HepG2 (cell line): ENCODE results near the gene PYGO2. TPM values are rescaled to one million over a fixed set of nuclear protein-coding genes. Genes with fewer than 3 reads are reported as not detected.

ENCODE experiments used
- ATAC-seq: fragments of 200-7000 bp; cut with Tn5 transposase; 3 replicates; pipeline ENCODE4 v1.9.1; 2020; ENCODE audit warnings: mild to moderate bottlenecking, moderate library complexity
- BruUV-seq: library from RNA; stranded (reverse); fragments of 400-500 nt; replicated peaks from 2 replicates; lab custom pipeline; 2021; lab: Mats Ljungman, UMichigan
- CTCF ChIA-PET: fragments of 300-600 bp; formaldehyde crosslinking; extraction: SDS; loops from one replicate; lab custom pipeline; 2021; ENCODE audit warnings: low total read pairs, inconsistent platforms, low intra/inter-chr PET ratio; lab: Yijun Ruan, JAX
- POLR2A ChIA-PET: fragments of 350-600 bp; sonication (Branson Sonifier 250); formaldehyde crosslinking; loops from one replicate; lab custom pipeline; 2020; ENCODE audit warnings: antibody characterized with exemption, inconsistent platforms; lab: Yijun Ruan, JAX
- DNase-seq: peaks from one replicate; pipeline ENCODE4 v3.0.0-alpha.2; 2015; ENCODE audit warnings: low spot score
- FAIRE-seq: peaks from 3 replicates; lab custom pipeline; 2011; peaks lifted over from hg19 to GRCh38; lab: Jason Lieb, UNC
- H2AFZ ChIP-seq: one replicate; pipeline ENCODE4 v1.6.1; 2011; ENCODE audit warnings: low read length, inconsistent platforms
- H3K27ac ChIP-seq: fragments of 300-600 bp; 3 replicates; pipeline ENCODE4 v1.8.0; 2011; ENCODE audit warnings: mixed run types, mild to moderate bottlenecking, mixed read lengths, low read length, inconsistent platforms; ENCODE audit not compliant: insufficient read depth; ENCODE audit errors: extremely low read length
- H3K27me3 ChIP-seq, 2 experiments: fragments of 200-600 bp in 1 of 2; 2 replicates in 1 of 2; 3 replicates in 1 of 2; pipeline versions ENCODE4 v1.6.0 to v1.8.0; 2011; ENCODE audit warnings: low read length in 2 of 2, mild to moderate bottlenecking in 2 of 2, moderate library complexity in 2 of 2, inconsistent platforms in 1 of 2; ENCODE audit not compliant: insufficient read depth in 2 of 2, control insufficient read depth in 1 of 2
- H3K36me3 ChIP-seq, 2 experiments: fragments of 200-600 bp in 1 of 2; replicated peaks in 1 of 2; 2 replicates in 1 of 2; 3 replicates in 1 of 2; pipeline versions ENCODE4 v1.5.1 to v1.8.0; 2011; ENCODE audit warnings: low read length in 2 of 2, inconsistent platforms in 1 of 2; ENCODE audit not compliant: insufficient read depth in 2 of 2, control insufficient read depth in 1 of 2
- H3K4me1 ChIP-seq: 2 replicates; pipeline ENCODE4 v1.5.1; 2012; ENCODE audit warnings: low read length, inconsistent platforms; ENCODE audit not compliant: insufficient read depth
- H3K4me2 ChIP-seq: 2 replicates; pipeline ENCODE4 v1.6.0; 2011; ENCODE audit warnings: low read depth, low read length, inconsistent platforms
- H3K4me3 ChIP-seq, 3 experiments: fragments of 200-600 bp in 1 of 3; sonication (generic), shearing (Covaris generic) in 1 of 3; replicated peaks in 1 of 3; 2 replicates each; pipeline ENCODE4 v1.5.1; 2011 to 2016; ENCODE audit warnings: low read length in 3 of 3, inconsistent platforms in 2 of 3, low read depth in 2 of 3, mild to moderate bottlenecking in 2 of 3, control low read depth in 1 of 3, mixed read lengths in 1 of 3; ENCODE audit not compliant: insufficient read depth in 1 of 3
- H3K79me2 ChIP-seq: one replicate; pipeline ENCODE4 v1.6.1; 2011; ENCODE audit warnings: low read length, inconsistent platforms; ENCODE audit not compliant: insufficient read depth
- H3K9ac ChIP-seq: 2 replicates; pipeline ENCODE4 v1.6.0; 2011; ENCODE audit warnings: mild to moderate bottlenecking, low read depth, low read length, inconsistent platforms; ENCODE audit not compliant: insufficient read depth
- H3K9me3 ChIP-seq: 2 replicates; pipeline ENCODE4 v1.5.1; 2012; ENCODE audit warnings: mild to moderate bottlenecking, low read length
- H4K20me1 ChIP-seq: 2 replicates; pipeline ENCODE4 v1.6.0; 2011; ENCODE audit warnings: inconsistent platforms, mild to moderate bottlenecking, low read length, moderate library complexity; ENCODE audit not compliant: insufficient read depth
- EHMT2 ChIP-seq: fragments of 200-600 bp; sonication (generic); IDR thresholded peaks from 2 replicates; pipeline ENCODE4 v1.7.0; 2017; ENCODE audit warnings: antibody characterized with exemption, low read depth, low read length, borderline replicate concordance
- POLR2A ChIP-seq, 2 experiments: IDR thresholded peaks; 2 replicates each; pipeline ENCODE4 v1.6.1; 2011; ENCODE audit warnings: low read depth in 2 of 2, low read length in 2 of 2, mild to moderate bottlenecking in 1 of 2, moderate library complexity in 1 of 2; ENCODE audit not compliant: insufficient read depth in 1 of 2
- YY1 ChIP-seq: IDR thresholded peaks from 2 replicates; pipeline ENCODE4 v1.6.1; 2011; ENCODE audit warnings: low read length, low read depth, moderate library complexity, mild to moderate bottlenecking; ENCODE audit not compliant: insufficient read depth, insufficient replicate concordance
- ZMYM4 ChIP-seq: sonication (generic); formaldehyde crosslinking; IDR thresholded peaks from 2 replicates; pipeline ENCODE4 v1.8.1; 2023; ENCODE audit warnings: mild to moderate bottlenecking, missing genetic modification reagents
- ZNF350 ChIP-seq: sonication (generic); formaldehyde crosslinking; IDR thresholded peaks from 2 replicates; pipeline ENCODE4 v1.4.0; 2020; ENCODE audit warnings: mild to moderate bottlenecking, low read depth, missing genetic modification reagents, borderline replicate concordance
- ZNF501 ChIP-seq: sonication (generic); formaldehyde crosslinking; IDR thresholded peaks from 2 replicates; pipeline ENCODE4 v1.5.1; 2020; ENCODE audit warnings: mild to moderate bottlenecking, moderate library complexity, missing genetic modification reagents
- ZNF800 ChIP-seq: sonication (generic); formaldehyde crosslinking; IDR thresholded peaks from 2 replicates; pipeline ENCODE4 v1.4.0; 2020; ENCODE audit warnings: missing genetic modification reagents
- ZSCAN21 ChIP-seq: sonication (generic); formaldehyde crosslinking; IDR thresholded peaks from 2 replicates; pipeline ENCODE4 v1.8.0; 2022; ENCODE audit warnings: mild to moderate bottlenecking, missing genetic modification reagents, moderate library complexity, borderline replicate concordance
- ZSCAN30 ChIP-seq: sonication (generic); formaldehyde crosslinking; IDR thresholded peaks from 2 replicates; pipeline ENCODE4 v1.5.0; 2020; ENCODE audit warnings: mild to moderate bottlenecking, missing genetic modification reagents
- WGBS: methylation state at CpG from one replicate; pipeline ENCODE4 v1.1.6; 2017; ENCODE audit warnings: low lambda C conversion rate; 5-methylcytosine and 5-hydroxymethylcytosine counted together
- in situ Hi-C: cut with HindIII; loops from 2 replicates; pipeline ENCODE4 v1.10.0; 2017; ENCODE audit warnings: low pct_unique_long_range_greater_than_20kb; ENCODE audit not compliant: extremely low pct_ligation_motif_present
- intact Hi-C: fragments of 100-400 bp; cut with micrococcal nuclease; formaldehyde crosslinking; loops from one replicate; pipeline ENCODE4 v1.10.0; 2022; ENCODE audit not compliant: unreplicated experiment
- polyA plus RNA-seq, 8 experiments: library from polyadenylated mRNA; depleted of rRNA in 3 of 8; stranded (reverse) in 7 of 8; unstranded in 1 of 8; fragments of >200 nt; fragmentation: Illumina TruSeq in 4 of 8; extraction: Trizol in 4 of 8; gene quantifications; 2 replicates each; pipeline versions ENCODE4 v1.2.1 to v1.2.3, GENCODE V29; 2011 to 2016; ENCODE audit warnings: low read depth in 4 of 8, missing spikeins in 1 of 8, mixed read lengths in 1 of 8; ENCODE audit not compliant: insufficient read depth in 1 of 8
- total RNA-seq, 5 experiments: library from RNA; depleted of rRNA; stranded (reverse); fragments of >200 nt; fragmentation: Illumina TruSeq; extraction: Trizol; gene quantifications; 2 replicates each; pipeline ENCODE4 v1.2.3, GENCODE V29; 2016; ENCODE audit warnings: low read depth in 1 of 5

Gene PYGO2
- total and polyA plus RNA-seq, 2 of the 13 experiments (the other 11 are each of a cell fraction or from before 2014, with no cell fraction given): 20.3 to 21.8 TPM

GRCh38 chr1:154963643-154964042, 2.1 kb upstream of the PYGO2 start:
- no peak overlapping the region for H3K4me3 ChIP-seq
- in situ Hi-C loops: loop anchor here (5.0 kb wide), 1 partner anchor 34 kb away; no protein-coding TSS in a partner anchor
- no peaks in the 10 kb centered on the region for H4K20me1 ChIP-seq
- H3K9me3 ChIP-seq: no peaks in the 10 kb centered on the region
- H3K27ac ChIP-seq: peak overlapping the region; percentile 44
- H3K9ac ChIP-seq: no peak overlapping the region
- H3K79me2 ChIP-seq: peaks cover 28% of the 10 kb centered on the region
- intact Hi-C loops: no loop called here
- H3K4me2 ChIP-seq: no peak overlapping the region
- ChIA-PET POLR2A (interaction anchor here (2.0 to 8.3 kb wide), 2 partner anchors 10 to 20 kb away, joined by 5 to 148 read pairs; partner anchors contain the start of genes CKS1B and SHC1), CTCF (interaction anchor here (3.7 kb wide), 1 partner anchor 54 kb away, joined by 24 read pairs; no protein-coding TSS in a partner anchor)
- BruUV-seq: no TSS peak
- peaks cover 26 to 64% of the 10 kb centered on the region in 2 experiments for H3K36me3 ChIP-seq
- DNase-seq (no peak), FAIRE-seq (no peak), ATAC-seq (no peak)
- WGBS: 94% methylated on average over 8 of the region's 8 CpGs
- no peak overlapping the region for H2AFZ ChIP-seq
- peaks cover 53% of the 10 kb centered on the region for H3K4me1 ChIP-seq
- TF ChIP-seq ZMYM4 (CRISPR knock-in tag) (no peak), POLR2A (IDR thresholded peaks at IDR 0.05; ENCODE audit: insufficient read depth in 1 of 2, low read depth in 2 of 2, low read length in 2 of 2) (peak in 1 of 2 experiments; percentile 9; a peak in 1 of 4 replicates), EHMT2 (no peak), ZSCAN21 (CRISPR knock-in tag) (no peak)
- no peaks in the 10 kb centered on the region; a peak in 1 of 5 replicates for H3K27me3 ChIP-seq

- TF ChIP-seq ZNF501 (no peak), ZNF800 (CRISPR knock-in tag) (no peak), ZNF350 (no peak), ZSCAN30 (CRISPR knock-in tag) (no peak), YY1 (no peak)
- TF ChIP-seq, all 625 proteins: peak for 0
- intact Hi-C loops: no loop called here
- Histone ChIP-seq H2AFZ (no peak overlapping the region), H3K9me3 (no peaks in the 10 kb centered on the region), H3K36me3 (peaks cover 24 to 59% of the 10 kb centered on the region in 2 experiments), H3K4me2 (peak overlapping the region; percentile 92), H3K4me3 (peak overlapping the region; percentile 72 to 87 (median 80); a peak in 5 of 6 replicates), H3K9ac (peak overlapping the region; percentile 97), H3K79me2 (peaks cover 20% of the 10 kb centered on the region), H3K27ac (peak overlapping the region; percentile 96), H3K27me3 (no peaks in the 10 kb centered on the region; a peak in 1 of 5 replicates), H3K4me1 (peaks cover 48% of the 10 kb centered on the region), H4K20me1 (no peaks in the 10 kb centered on the region)
- DNase-seq (no peak), ATAC-seq (no peak), FAIRE-seq (no peak)
- in situ Hi-C loops: loop anchor here (5.0 kb wide), 1 partner anchor 34 kb away; no protein-coding TSS in a partner anchor
- WGBS: 83% methylated on average over 4 of the region's 6 CpGs
- ChIA-PET POLR2A (interaction anchor here (8.3 kb wide), 1 partner anchor 10 kb away, joined by 148 read pairs; the partner anchor contains the start of genes CKS1B and SHC1), CTCF (interaction anchor here (1.2 to 3.7 kb wide), 3 partner anchors 10 to 55 kb away, joined by 3 to 24 read pairs (median 4); no protein-coding TSS in a partner anchor)
- no TSS peak for BruUV-seq
Measured at GRCh38 chr1:154962795-154963330, 1.3 kb upstream of the PYGO2 start.
